K562 (cell line): ENCODE measurements around the gene RABGAP1L. TPM values are rescaled to one million over a fixed set of nuclear protein-coding genes. Genes with fewer than 3 reads are reported as not detected.
A peak's percentile ranks its signal among the peaks of the same experiment; 100 is the strongest.

Experiments used
- BHLHE40 ChIP-seq: IDR thresholded peaks from 2 replicates; pipeline ENCODE4 v1.6.1; 2011; ENCODE audit warnings: low read length, improper control_type of control experiment
- DPF2 ChIP-seq: fragments of 450-650 bp; IDR thresholded peaks from 2 replicates; pipeline ENCODE4 v1.6.1; 2016
- JUND ChIP-seq, 2 experiments: IDR thresholded peaks; 2 replicates in 1 of 2; 3 replicates in 1 of 2; pipeline ENCODE4 v1.6.1; 2011; ENCODE audit warnings: borderline replicate concordance in 2 of 2, low read depth in 2 of 2, low read length in 2 of 2, improper control_type of control experiment in 1 of 2, missing biosample characterization in 1 of 2, missing genetic modification characterization in 1 of 2, missing genetic modification reagents in 1 of 2
- LEF1 ChIP-seq: fragments of 450-650 bp; IDR thresholded peaks from 2 replicates; pipeline ENCODE4 v1.6.1; 2016; ENCODE audit warnings: mild to moderate bottlenecking
- NCOA1 ChIP-seq: fragments of 450-650 bp; IDR thresholded peaks from 2 replicates; pipeline ENCODE4 v1.6.1; 2016; ENCODE audit warnings: low read depth
- TRIM24 ChIP-seq, 2 experiments: fragments of 450-650 bp; IDR thresholded peaks; 2 replicates each; pipeline ENCODE4 v1.6.1; 2016
- ZBTB17 ChIP-seq: fragments of 450-650 bp; formaldehyde crosslinking; IDR thresholded peaks from 2 replicates; pipeline ENCODE4 v1.4.0; 2020; ENCODE audit warnings: mild to moderate bottlenecking
- ZNF232 ChIP-seq: sonication (generic); formaldehyde crosslinking; IDR thresholded peaks from 2 replicates; pipeline ENCODE4 v1.8.0; 2022; ENCODE audit warnings: mild to moderate bottlenecking, missing genetic modification reagents
- polyA plus RNA-seq, 8 experiments: library from polyadenylated mRNA; depleted of rRNA in 4 of 8; stranded (reverse) in 5 of 8; unstranded in 3 of 8; fragments of >200 nt; fragmentation: Nextera tagmentation in 2 of 8; fragmentation: Illumina TruSeq in 1 of 8; extraction: Ambion mirVana in 2 of 8; extraction: Trizol in 1 of 8; gene quantifications; 2 replicates each; pipeline versions ENCODE4 v1.2.1 to v1.2.3, GENCODE V29; 2011 to 2014; ENCODE audit warnings: inconsistent platforms in 1 of 8, missing spikeins in 1 of 8
- total RNA-seq, 7 experiments: library from RNA; depleted of rRNA in 6 of 7; stranded (reverse); fragments of >200 nt in 6 of 7; fragmentation: Illumina TruSeq in 2 of 7; extraction: Trizol in 2 of 7; gene quantifications; 2 replicates each; pipeline versions ENCODE4 v1.2.1 to v1.2.3, GENCODE V29; 2011 to 2021; ENCODE audit warnings: low replicate concordance in 1 of 7
- TF ChIP-seq, protein P1 (sequence below), 3 experiments: IDR thresholded peaks in 2 of 3; conservative IDR thresholded peaks in 1 of 3; 2 replicates each; pipeline ENCODE4 v1.5.1; 2011 to 2012; ENCODE audit warnings: low read length in 3 of 3, mild to moderate bottlenecking in 3 of 3, control low read depth in 2 of 3, improper control_type of control experiment in 1 of 3, inconsistent platforms in 1 of 3, low read depth in 1 of 3, mixed read lengths in 1 of 3, moderate library complexity in 1 of 3; ENCODE audit not compliant: insufficient read depth in 2 of 3
- TF ChIP-seq, protein P2 (sequence below), 2 experiments: fragments of 450-650 bp; conservative IDR thresholded peaks; 2 replicates each; pipeline ENCODE4 v1.6.1; 2017; ENCODE audit warnings: mild to moderate bottlenecking in 2 of 2, moderate library complexity in 2 of 2

Gene RABGAP1L
- total and polyA plus RNA-seq, 9 of the 15 experiments (the other 6 are each of a cell fraction or from before 2014, with no cell fraction given) = 16.5 to 44.9 (median 26.7) TPM

DNA sequence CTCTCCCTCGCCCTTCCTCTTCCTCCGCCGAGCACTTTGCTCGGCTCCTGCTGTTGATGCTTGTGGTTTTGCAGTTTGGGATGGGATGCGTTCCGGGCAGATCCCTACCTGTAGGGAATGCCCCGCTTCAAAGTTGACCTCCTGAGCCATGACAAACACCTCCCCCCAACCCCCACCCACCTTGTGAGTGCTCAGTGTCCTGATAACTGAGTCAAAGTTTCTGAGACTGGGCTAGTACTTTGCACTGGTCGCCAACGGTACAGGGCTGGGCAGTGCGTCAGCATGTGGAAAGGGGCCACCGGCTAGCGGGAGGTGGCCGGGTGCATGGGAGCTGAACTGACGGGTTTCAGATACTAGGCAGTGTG lies 771 bp downstream of the RABGAP1L start (continued):
- TF ChIP-seq JUND (IDR thresholded peaks at IDR 0.05; ENCODE audit: borderline replicate concordance, low read depth, low read length) (peak; percentile 24), JUND (tag; IDR thresholded peaks at IDR 0.05; ENCODE audit: borderline replicate concordance, low read depth, low read length) (no peak), NCOA1 (peak; percentile 59; the same call in 1 of the 2 replicates), BHLHE40 (0 out of 2 replicates have a peak, but pooled peaks have one; percentile 2), TRIM24 (IDR thresholded peaks at IDR 0.05) (peak in 1 of 2 experiments; percentile 11; a peak in 1 of 4 replicates), ZNF232 (CRISPR knock-in tag) (no peak), ZBTB17 (CRISPR knock-in tag) (no peak), LEF1 (0 out of 2 replicates have a peak, but pooled peaks have one; percentile 31), DPF2 (peak; percentile 36; the same call in 1 of the 2 replicates)
- TF ChIP-seq, protein P1, sequence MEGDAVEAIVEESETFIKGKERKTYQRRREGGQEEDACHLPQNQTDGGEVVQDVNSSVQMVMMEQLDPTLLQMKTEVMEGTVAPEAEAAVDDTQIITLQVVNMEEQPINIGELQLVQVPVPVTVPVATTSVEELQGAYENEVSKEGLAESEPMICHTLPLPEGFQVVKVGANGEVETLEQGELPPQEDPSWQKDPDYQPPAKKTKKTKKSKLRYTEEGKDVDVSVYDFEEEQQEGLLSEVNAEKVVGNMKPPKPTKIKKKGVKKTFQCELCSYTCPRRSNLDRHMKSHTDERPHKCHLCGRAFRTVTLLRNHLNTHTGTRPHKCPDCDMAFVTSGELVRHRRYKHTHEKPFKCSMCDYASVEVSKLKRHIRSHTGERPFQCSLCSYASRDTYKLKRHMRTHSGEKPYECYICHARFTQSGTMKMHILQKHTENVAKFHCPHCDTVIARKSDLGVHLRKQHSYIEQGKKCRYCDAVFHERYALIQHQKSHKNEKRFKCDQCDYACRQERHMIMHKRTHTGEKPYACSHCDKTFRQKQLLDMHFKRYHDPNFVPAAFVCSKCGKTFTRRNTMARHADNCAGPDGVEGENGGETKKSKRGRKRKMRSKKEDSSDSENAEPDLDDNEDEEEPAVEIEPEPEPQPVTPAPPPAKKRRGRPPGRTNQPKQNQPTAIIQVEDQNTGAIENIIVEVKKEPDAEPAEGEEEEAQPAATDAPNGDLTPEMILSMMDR (IDR thresholded peaks at IDR 0.05 in 2 of 3, conservative IDR thresholded peaks at IDR 0.05 in 1 of 3; ENCODE audit: insufficient read depth in 2 of 3, low read depth in 1 of 3, low read length in 3 of 3) = 0 out of 6 replicates have a peak, but pooled peaks of 1 of the 3 experiments have one; percentile 16
- TF ChIP-seq, protein P2, sequence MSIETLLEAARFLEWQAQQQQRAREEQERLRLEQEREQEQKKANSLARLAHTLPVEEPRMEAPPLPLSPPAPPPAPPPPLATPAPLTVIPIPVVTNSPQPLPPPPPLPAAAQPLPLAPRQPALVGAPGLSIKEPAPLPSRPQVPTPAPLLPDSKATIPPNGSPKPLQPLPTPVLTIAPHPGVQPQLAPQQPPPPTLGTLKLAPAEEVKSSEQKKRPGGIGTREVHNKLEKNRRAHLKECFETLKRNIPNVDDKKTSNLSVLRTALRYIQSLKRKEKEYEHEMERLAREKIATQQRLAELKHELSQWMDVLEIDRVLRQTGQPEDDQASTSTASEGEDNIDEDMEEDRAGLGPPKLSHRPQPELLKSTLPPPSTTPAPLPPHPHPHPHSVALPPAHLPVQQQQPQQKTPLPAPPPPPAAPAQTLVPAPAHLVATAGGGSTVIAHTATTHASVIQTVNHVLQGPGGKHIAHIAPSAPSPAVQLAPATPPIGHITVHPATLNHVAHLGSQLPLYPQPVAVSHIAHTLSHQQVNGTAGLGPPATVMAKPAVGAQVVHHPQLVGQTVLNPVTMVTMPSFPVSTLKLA (conservative IDR thresholded peaks at IDR 0.05) = peak in 1 of 2 experiments; percentile 24; a peak in 2 of 4 replicates
